EL (cell line): ENCODE data around the gene ETNK2.
"Not testable (repeated sequence)": the region's sequence is repeated elsewhere in the genome, so short reads cannot be mapped to it uniquely, and the experiment has no call there.

Experiments used
- DNase-seq: peaks from one replicate; pipeline ENCODE4 v3.0.0-alpha.2; 2016

The ETNK2 gene

GRCh38 chr1:204123376-204123775 is 28.5 kb downstream of the ETNK2 start:
- no peak for DNase-seq

DNA sequence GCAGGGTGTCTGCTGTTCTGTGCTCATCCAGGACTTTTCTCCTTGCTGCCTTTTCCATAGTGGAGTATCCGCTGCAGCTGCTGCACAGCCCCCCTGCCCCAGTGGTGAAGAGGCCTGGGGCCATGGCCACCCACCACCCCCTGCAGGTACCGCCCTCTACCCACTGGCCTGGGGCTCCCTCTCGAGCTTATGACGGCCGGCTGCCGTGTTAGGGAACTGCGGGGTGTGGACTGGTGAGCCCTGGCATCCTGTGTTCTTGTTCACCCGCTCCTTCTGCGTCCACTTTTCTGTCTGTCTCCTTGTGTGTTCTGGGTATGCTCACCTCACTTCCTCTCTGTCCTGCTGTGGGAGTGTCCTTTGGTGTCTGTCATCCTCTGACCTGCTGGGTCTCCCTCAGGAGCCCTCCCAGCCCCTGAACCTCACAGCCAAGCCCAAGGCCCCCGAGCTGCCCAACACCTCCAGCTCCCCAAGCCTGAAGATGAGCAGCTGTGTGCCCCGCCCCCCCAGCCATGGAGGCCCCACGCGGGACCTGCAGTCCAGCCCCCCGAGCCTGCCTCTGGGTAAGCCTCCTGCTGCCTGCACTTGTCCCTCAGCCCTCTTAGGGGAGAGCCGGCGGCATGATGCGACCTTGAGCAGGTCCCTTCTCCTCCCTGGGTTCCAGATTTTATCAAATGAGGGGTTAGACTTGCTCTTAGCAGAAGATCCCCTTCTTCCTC is 29.8 kb downstream of the ETNK2 start:
- DNase-seq, result no peak

- no peak for DNase-seq
Observed at GRCh38 chr1:204116539-204116938, 35.3 kb downstream of the ETNK2 start.

DNA sequence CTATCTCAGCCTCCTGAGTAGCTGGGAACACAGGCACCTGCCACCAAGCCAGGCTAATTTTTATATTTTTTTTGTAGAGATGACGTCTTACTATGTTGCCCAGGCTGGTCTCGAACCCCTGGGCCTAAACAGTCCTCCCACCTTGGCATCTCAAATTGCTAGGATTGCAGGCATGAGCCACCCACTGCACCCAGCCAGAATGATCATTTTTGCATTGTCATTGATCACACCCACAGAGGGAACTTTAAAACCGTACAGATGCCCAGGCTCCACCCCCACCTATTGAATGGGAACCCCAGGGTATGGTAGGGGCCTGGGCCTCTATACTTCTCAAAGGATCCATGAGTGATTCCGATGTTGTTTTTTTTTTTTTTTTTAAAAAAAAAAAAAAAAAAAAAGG is 36.7 kb downstream of the ETNK2 start:
- DNase-seq, result no peak

- no peak for DNase-seq
Observed at GRCh38 chr1:204114606-204115005, 37.2 kb downstream of the ETNK2 start.

DNA sequence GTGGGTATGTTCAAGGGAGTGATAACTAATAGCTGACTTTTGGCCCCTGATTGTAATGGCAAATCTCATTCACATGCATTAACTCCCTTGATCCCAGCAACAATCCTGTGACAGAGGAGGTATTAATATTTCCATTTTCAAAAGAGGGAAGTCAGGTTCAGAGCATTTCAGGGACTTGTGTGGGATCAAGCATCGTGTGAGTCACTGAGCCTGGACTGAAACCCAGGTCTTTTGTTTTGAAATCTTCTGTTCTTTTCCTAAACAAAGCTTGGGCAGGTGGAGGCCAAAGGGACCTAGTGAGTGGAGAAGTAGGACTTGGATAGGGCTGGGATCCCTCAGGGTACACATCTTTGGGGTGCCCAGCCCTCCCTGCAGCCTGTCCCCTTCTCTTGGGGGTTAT is 37.9 kb downstream of the ETNK2 start:
- DNase-seq, result no peak

GRCh38 chr1:204112876-204113730 is 38.7 kb downstream of the ETNK2 start:
- DNase-seq, result no peak

DNA sequence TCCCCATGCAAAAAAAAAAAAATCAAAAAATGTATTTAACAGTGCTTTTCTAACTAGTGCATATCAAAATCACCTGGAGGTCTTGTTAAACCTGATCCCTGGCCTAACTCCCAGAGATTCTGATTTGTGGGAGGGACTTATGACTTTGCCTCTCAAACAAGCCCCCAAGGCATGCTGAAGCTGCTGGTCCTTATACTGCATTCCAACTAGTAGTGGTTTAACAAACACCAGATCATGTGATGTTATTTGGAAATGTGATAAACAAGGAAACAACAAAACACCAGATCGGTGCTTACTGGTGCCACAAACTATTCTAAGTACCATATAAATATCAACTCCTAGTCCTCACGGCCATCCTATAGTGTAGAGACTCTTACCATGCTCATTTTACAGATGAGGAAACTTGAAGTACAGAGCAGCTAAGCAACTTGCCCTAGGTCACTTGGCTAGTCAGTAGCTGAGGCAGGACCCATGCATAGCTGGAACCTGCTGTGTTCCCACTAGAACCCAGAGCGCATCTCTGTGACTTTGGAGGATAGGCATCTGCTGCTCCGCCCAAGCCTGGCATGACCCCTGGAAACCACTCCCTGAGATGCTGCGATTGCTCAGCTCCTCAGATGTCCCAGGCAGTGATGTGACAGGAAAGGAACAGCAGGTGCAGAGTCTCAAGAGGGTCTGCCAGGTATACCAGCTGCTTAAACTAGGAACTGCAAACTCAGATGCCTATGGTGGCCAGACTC is 40.8 kb downstream of the ETNK2 start:
- DNase-seq, result no peak

DNA sequence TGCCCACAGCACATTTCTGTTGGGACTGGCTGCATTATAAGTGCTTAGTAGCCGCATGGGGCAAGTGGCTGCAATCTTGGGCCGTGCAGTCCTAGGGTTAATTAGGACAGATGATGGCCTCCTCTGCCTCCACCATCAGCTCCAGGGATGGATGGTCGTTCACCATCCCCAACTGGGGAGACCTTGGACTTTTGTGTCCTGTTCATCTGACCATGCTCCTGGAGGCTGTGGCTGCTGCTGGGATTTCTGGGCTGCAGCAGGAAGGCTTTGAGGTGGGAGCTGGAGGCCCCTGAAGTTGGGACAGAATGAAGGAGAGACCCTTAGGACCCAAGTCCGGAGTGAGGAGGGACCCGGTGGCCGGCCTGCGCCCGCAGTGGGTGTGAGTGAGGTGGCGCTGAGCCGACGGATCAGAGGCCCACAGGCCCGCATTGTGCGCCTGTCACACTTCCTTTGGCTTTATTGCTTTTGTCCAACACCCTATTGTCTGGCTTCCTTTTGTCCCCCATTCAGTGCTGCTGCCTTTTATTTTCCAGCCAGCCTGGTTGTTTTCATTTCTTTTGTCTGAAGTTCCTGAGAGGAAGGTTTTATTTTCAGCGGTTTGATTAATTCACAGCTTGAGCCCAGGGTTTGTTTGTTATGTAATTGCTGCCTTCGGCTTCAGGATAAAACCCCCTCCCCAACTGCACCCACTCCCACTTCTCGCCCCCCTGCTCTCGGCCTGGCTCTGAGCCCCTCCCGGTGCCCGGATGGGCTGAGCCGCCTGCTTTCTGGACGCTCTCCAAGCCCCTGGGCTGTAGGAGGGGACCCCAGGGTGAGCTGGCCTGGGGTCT is 43.3 kb downstream of the ETNK2 start:
- no peak for DNase-seq

DNA sequence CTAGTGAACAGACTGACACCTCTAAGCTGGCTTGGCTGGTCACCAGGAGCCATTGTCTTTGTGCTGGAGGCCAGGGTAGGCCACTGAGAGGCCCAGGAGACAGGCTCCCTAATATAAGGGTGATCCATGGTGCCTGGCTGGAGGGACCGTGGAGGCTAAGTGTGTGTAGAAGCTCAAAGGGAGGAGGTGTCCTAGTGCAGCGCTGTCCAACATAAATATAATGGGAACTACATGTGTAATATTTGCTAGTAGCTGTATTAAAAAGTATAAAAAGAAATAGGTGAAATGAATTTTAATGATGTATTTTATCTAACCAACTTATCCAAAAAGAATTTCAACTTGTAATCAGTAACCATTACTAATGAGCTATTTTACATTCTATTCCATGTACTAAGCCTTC is 44.0 kb downstream of the ETNK2 start:
- DNase-seq, result no peak

DNA sequence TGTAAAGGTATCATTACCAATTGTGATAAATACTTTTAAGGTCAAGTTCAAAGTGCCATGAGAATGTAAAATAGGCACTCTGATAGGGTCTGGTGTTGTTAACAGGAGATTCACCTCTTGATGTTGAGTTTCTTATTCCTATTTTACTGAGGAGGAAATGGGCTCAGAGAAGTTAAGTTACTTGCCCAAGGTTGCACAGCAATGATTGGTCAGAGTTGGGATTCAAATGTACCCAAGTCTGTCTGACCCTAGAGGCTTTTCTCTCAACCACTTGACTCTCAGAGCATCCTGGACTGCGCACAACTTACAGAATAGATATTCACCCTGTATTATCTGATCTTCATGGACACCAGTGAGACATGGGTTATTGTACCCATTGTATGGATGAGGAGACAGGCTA is 45.0 kb downstream of the ETNK2 start:
- DNase-seq, result no peak

- no peak for DNase-seq
Observed at GRCh38 chr1:204105131-204105515, 46.7 kb downstream of the ETNK2 start.

GRCh38 chr1:204104331-204105130 is 47.3 kb downstream of the ETNK2 start:
- DNase-seq, result peak; percentile 85

DNA sequence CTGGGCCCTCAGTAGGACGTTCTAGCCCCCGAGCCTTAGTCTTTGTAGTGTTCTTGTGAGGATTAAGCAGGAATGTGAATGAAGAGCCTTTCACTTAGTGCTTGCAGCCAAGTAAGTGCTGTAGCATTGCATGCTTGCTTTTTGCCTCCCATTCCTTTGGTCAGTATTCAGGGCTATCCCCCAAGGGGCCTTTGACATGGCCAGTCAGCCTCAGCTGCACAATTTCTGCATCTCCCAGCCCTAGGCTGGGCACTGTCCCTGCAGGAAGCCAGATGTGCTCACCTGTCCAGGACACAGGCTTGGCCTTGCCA is 48.5 kb downstream of the ETNK2 start:
- DNase-seq, result no peak

GRCh38 chr1:204102739-204103430 is 49.0 kb downstream of the ETNK2 start:
- DNase-seq, result peak; percentile 57

DNA sequence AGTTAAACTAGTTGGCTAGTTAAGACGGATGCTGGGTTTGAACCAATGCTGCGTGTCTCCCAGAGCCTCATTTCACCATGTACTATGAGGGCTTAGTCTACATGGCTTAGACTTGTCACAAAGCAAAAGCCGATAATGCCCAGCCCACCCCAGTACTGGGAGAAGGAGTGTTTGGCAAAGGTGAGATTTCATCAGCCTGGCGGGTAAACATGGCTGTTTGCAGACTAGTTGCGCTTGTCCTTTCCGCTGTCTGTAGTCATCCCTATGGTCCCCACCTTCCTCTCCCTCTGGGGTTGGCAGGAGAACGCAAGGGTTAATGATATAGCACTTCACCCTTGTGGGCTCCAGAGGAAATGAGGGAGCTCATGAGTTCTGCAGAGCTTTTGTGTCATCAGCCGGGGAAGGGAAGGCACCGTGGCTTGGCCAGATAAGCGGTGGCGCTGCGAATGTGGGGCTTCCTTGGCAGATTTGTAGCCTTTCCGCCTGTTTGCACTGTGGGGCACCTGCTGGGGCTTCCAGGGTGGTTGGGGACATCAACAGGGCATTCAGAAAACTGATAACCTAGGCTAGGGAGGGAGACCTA is 49.7 kb downstream of the ETNK2 start:
- DNase-seq, result no peak

DNA sequence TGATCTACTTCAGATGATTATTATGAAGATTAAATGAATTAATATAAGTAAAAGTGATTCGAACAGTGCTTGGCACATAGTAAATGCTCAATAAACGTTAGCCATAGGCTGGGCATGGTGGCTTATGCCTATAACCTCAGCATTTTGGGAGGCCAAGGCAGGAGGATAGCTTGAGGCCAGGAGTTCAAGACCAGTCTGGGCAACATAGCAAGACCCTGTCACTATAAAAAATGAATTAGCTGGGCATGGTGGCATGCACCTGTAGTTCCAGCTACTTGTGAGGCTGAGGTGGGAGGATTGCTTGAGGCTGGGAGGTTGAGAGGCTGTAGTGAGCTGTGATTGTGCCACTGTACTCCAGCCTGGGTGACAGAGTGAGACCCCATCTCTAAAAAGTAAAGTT is 52.1 kb downstream of the ETNK2 start:
- not testable (repeated sequence) for DNase-seq

- DNase-seq, result no peak
Observed at GRCh38 chr1:204098683-204099082, 53.2 kb downstream of the ETNK2 start.

DNA sequence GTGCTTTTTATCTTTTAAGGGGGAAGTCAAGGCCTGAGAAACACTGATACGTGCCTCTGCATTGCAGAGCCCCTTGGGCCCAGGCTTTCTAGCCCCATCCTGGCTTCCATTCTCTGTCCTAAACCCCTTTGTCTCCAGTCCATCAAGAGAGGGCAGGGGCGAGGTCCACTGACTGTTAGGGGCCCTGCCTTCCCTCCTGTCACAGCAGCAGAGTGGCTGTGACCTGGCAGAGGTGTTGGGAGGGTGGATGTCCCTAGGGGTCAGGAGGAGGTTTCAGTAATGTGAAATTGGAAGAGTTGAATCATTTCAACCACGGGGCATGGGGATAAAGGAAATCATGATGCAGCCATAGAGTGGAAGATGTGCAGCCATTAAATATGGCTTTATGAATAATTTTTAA is 54.9 kb downstream of the ETNK2 start:
- DNase-seq, result no peak

- DNase-seq, result no peak
Observed at GRCh38 chr1:204094856-204095634, 56.8 kb downstream of the ETNK2 start.
